Measurements from ENCODE around the gene ELMO1.

- TF ChIP-seq, protein P1, sequence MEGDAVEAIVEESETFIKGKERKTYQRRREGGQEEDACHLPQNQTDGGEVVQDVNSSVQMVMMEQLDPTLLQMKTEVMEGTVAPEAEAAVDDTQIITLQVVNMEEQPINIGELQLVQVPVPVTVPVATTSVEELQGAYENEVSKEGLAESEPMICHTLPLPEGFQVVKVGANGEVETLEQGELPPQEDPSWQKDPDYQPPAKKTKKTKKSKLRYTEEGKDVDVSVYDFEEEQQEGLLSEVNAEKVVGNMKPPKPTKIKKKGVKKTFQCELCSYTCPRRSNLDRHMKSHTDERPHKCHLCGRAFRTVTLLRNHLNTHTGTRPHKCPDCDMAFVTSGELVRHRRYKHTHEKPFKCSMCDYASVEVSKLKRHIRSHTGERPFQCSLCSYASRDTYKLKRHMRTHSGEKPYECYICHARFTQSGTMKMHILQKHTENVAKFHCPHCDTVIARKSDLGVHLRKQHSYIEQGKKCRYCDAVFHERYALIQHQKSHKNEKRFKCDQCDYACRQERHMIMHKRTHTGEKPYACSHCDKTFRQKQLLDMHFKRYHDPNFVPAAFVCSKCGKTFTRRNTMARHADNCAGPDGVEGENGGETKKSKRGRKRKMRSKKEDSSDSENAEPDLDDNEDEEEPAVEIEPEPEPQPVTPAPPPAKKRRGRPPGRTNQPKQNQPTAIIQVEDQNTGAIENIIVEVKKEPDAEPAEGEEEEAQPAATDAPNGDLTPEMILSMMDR (IDR thresholded peaks at IDR 0.05 in 2 of 3, conservative IDR thresholded peaks at IDR 0.05 in 1 of 3; ENCODE audit: borderline replicate concordance in 1 of 3, insufficient read depth in 1 of 3, low read depth in 2 of 3, low read length in 2 of 3): no peak
- TF ChIP-seq SP1 (IDR thresholded peaks at IDR 0.05; ENCODE audit: low read depth) (no peak), REST (IDR thresholded peaks at IDR 0.05; ENCODE audit: low read depth) (no peak), EGR1 (IDR thresholded peaks at IDR 0.05; ENCODE audit: low read depth) (no peak), EZH2 (IDR thresholded peaks at IDR 0.05) (no peak)
These were observed 56.6 kb downstream of the ELMO1 start for GRCh38 chr7:37391791-37392672.
